GDM1 (cell line): Measurements from ENCODE around the gene RUVBL1.

Source experiments
- DNase-seq: peaks from one replicate; lab custom pipeline; 2025; lab: John Stamatoyannopoulos, UW

Gene RUVBL1

GRCh38 chr3:128068156-128068620, 55.4 kb downstream of the RUVBL1 start:
- DNase-seq = peak; percentile 8

DNA sequence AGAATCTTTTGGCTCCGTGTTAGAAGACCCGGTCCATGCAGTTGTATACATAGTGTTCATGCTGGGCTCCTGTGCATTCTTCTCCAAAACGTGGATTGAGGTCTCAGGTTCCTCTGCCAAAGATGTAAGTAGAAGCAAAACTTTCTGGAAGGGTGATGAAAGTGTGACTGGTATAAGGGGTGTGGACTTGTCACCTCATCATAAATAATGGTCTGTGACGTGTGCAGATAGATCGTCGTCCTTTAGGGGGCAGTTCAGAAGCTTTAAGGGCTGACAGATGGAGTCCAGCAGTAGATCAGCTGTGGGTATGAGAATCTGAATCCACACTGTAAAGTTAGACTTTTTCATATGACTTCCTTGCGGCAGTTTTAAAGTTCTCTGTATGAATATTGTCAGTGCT, 56.1 kb downstream of the RUVBL1 start:
- no peak for DNase-seq

DNA sequence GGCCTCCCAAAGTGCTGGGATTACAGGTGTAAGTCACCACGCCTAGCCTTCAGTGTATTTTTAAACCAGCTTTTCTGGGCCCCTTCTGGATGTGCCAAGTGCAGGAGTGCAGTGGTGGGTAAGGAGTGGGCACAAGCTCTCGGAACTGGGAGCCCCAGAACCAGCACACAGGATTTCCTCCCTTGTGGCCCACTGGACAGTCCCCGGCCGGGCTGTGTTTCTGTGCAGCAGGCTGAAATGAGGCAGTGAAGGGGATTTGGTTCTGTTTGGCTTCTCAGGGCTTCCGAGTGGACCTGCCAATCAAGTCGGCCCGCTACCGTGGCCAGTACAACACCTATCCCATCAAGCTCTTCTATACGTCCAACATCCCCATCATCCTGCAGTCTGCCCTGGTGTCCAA, 56.9 kb downstream of the RUVBL1 start:
- DNase-seq = no peak

- DNase-seq = no peak
Observed at GRCh38 chr3:128066114-128066513, 57.5 kb downstream of the RUVBL1 start.

GRCh38 chr3:128064962-128065361, 58.6 kb downstream of the RUVBL1 start:
- no peak for DNase-seq

GRCh38 chr3:128063865-128064264, 59.7 kb downstream of the RUVBL1 start:
- DNase-seq = no peak

- DNase-seq = no peak
Observed at GRCh38 chr3:128062033-128062745, 61.4 kb downstream of the RUVBL1 start.

- DNase-seq = no peak
Observed at GRCh38 chr3:128060473-128061381, 62.9 kb downstream of the RUVBL1 start.

GRCh38 chr3:128056258-128056657, 67.4 kb downstream of the RUVBL1 start:
- no peak for DNase-seq

DNA sequence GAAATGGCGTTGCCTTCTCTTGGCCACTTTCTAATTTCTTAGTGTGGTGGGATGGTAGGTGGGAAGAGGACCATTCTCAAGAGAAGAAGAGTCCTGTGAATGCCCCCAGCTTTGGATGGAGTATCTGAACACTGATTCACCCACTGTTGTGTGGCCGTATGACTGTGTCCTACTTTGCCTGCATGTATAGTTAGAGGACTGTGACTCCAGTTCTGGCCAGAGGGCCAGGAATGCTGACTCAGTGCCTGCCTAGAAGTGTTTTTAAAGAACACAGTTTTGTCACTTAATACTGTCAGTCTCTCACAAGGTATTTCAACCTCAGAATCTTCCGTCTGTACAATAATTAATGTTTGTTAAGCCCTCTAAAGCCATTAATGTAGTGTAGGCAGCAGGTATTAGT, 69.2 kb downstream of the RUVBL1 start:
- no peak for DNase-seq

- DNase-seq = no peak
Observed at GRCh38 chr3:128053614-128054013, 70.0 kb downstream of the RUVBL1 start.

- DNase-seq = no peak
Observed at GRCh38 chr3:128052595-128053351, 70.8 kb downstream of the RUVBL1 start.

- peak; percentile 94 for DNase-seq
Observed at GRCh38 chr3:128051837-128052594, 71.6 kb downstream of the RUVBL1 start, which contains the start of gene SEC61A1. Gene SEC61A1 (plus strand): TSS chr3:128052437. CDS start chr3:128052553, 116 bp downstream.

- no peak for DNase-seq
Observed at GRCh38 chr3:128051459-128051836, 72.2 kb downstream of the RUVBL1 start.

GRCh38 chr3:128050597-128050996, 73.0 kb downstream of the RUVBL1 start:
- no peak for DNase-seq

- DNase-seq = no peak
Observed at GRCh38 chr3:128041344-128041743, 82.3 kb downstream of the RUVBL1 start.

GRCh38 chr3:128040660-128041059, 83.0 kb downstream of the RUVBL1 start:
- no peak for DNase-seq

GRCh38 chr3:128040041-128040440, 83.6 kb downstream of the RUVBL1 start:
- no peak for DNase-seq

- no peak for DNase-seq
Observed at GRCh38 chr3:128036119-128036518, 87.5 kb downstream of the RUVBL1 start.

DNA sequence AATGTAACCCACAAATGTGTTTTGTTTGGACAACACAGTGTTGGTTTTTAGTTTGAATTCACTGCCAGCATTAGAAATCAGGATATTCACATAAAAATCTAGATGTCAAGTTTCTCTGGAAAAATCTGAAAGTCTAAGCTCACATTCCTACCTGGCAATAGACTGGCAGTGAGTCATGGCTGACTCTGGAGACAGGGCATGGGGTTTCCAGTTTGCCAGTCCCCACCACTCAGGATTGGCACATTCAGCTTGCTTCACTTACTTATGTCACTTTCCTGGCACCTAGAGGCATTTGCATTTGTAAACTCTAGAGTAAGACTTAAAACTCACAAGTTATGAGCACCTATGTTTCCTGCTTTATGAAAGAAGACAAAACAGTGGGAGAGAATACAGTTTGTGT, 90.5 kb downstream of the RUVBL1 start:
- DNase-seq = no peak
